ENCODE data around the gene PVR. TPM values are rescaled to one million over a fixed set of nuclear protein-coding genes. Genes with fewer than 3 reads are reported as not detected.

The PVR gene
- total and polyA plus RNA-seq, 4 donors, result 11.4 to 49.0 (median 32.1) TPM

- WGBS, result 92% methylated on average over 5 of the region's 5 CpGs
- Histone ChIP-seq H3K4me3 (ENCODE audit: low read depth in 1 of 3, low read length in 3 of 3) (no peak overlapping the region), H3K9me3 (ENCODE audit: control insufficient read depth in 4 of 4, low read length in 3 of 4) (no peaks in the 10 kb centered on the region), H3K4me1 (ENCODE audit: control insufficient read depth in 4 of 4, insufficient read depth in 4 of 4, low read length in 3 of 4) (peaks cover 0 to 37% (median 30%) of the 10 kb centered on the region in 4 donors), H3K27me3 (ENCODE audit: control insufficient read depth in 4 of 4, insufficient read depth in 4 of 4, low read length in 3 of 4) (no peaks in the 10 kb centered on the region), H3K9ac (ENCODE audit: low read depth in 1 of 2, low read length in 2 of 2) (no peak overlapping the region), H3K27ac (ENCODE audit: low read depth in 1 of 2, low read length in 2 of 2) (no peak overlapping the region), H3K36me3 (ENCODE audit: control insufficient read depth in 4 of 4, insufficient read depth in 3 of 4, low read depth in 1 of 4, low read length in 3 of 4) (no peaks in the 10 kb centered on the region)
- TF ChIP-seq CTCF (IDR thresholded peaks at IDR 0.05; ENCODE audit: low read depth, low read length, missing input control) (no peak), HNF4G (IDR thresholded peaks at IDR 0.05) (no peak), YY1 (IDR thresholded peaks at IDR 0.05) (no peak), RXRA (IDR thresholded peaks at IDR 0.05) (no peak), HNF4A (conservative IDR thresholded peaks at IDR 0.05) (no peak), ZBTB33 (IDR thresholded peaks at IDR 0.05) (no peak), JUND (IDR thresholded peaks at IDR 0.05) (no peak), FOXA1 (IDR thresholded peaks at IDR 0.05) (no peak), SP1 (IDR thresholded peaks at IDR 0.05) (no peak), RAD21 (IDR thresholded peaks at IDR 0.05) (no peak), REST (IDR thresholded peaks at IDR 0.05) (no peak), MAX (IDR thresholded peaks at IDR 0.05) (no peak), GABPA (IDR thresholded peaks at IDR 0.05 in 1 of 2, conservative IDR thresholded peaks at IDR 0.05 in 1 of 2) (no peak), EGR1 (IDR thresholded peaks at IDR 0.05; ENCODE audit: low read depth in 2 of 2) (no peak), NR2F2 (IDR thresholded peaks at IDR 0.05) (no peak), FOXA2 (IDR thresholded peaks at IDR 0.05) (no peak)
- no peak for DNase-seq (ENCODE audit: low spot score)
These were observed 6.3 kb upstream of the PVR start for GRCh38 chr19:44637390-44637764.

GRCh38 chr19:44640518-44640917 is 3.2 kb upstream of the PVR start:
- 41% methylated on average over 3 of the region's 3 CpGs for WGBS
- no peak for DNase-seq (ENCODE audit: low spot score)
- Histone ChIP-seq H3K9me3 (ENCODE audit: control insufficient read depth in 4 of 4, low read length in 3 of 4) (no peaks in the 10 kb centered on the region), H3K36me3 (ENCODE audit: control insufficient read depth in 4 of 4, insufficient read depth in 3 of 4, low read depth in 1 of 4, low read length in 3 of 4) (no peaks in the 10 kb centered on the region), H3K9ac (ENCODE audit: low read depth in 1 of 2, low read length in 2 of 2) (no peak overlapping the region), H3K27me3 (ENCODE audit: control insufficient read depth in 4 of 4, insufficient read depth in 4 of 4, low read length in 3 of 4) (no peaks in the 10 kb centered on the region), H3K27ac (ENCODE audit: low read depth in 1 of 2, low read length in 2 of 2) (peak overlapping the region in 1 of 2 donors; percentile 54), H3K4me1 (ENCODE audit: control insufficient read depth in 4 of 4, insufficient read depth in 4 of 4, low read length in 3 of 4) (peaks cover 2 to 34% (median 23%) of the 10 kb centered on the region in 4 donors), H3K4me3 (ENCODE audit: low read depth in 1 of 3, low read length in 3 of 3) (no peak overlapping the region)
- TF ChIP-seq SP1 (IDR thresholded peaks at IDR 0.05) (peak; percentile 24), HNF4G (IDR thresholded peaks at IDR 0.05) (no peak), RAD21 (IDR thresholded peaks at IDR 0.05) (peak in 1 of 2 donors; percentile 6), FOXA1 (IDR thresholded peaks at IDR 0.05) (no peak), RXRA (IDR thresholded peaks at IDR 0.05) (peak; percentile 23 to 38), GABPA (IDR thresholded peaks at IDR 0.05 in 1 of 2, conservative IDR thresholded peaks at IDR 0.05 in 1 of 2) (no peak), JUND (IDR thresholded peaks at IDR 0.05) (no peak), REST (IDR thresholded peaks at IDR 0.05) (peak; percentile 97), NR2F2 (IDR thresholded peaks at IDR 0.05) (no peak), MAX (IDR thresholded peaks at IDR 0.05) (no peak), YY1 (IDR thresholded peaks at IDR 0.05) (no peak), EGR1 (IDR thresholded peaks at IDR 0.05; ENCODE audit: low read depth in 2 of 2) (no peak), FOXA2 (IDR thresholded peaks at IDR 0.05) (no peak), ATF3 (IDR thresholded peaks at IDR 0.05) (no peak), ZBTB33 (IDR thresholded peaks at IDR 0.05) (no peak)

All from liver (tissue), 9 donors.